K562 (cell line): ENCODE data around the gene LOXHD1. TPM values are rescaled to one million over a fixed set of nuclear protein-coding genes. Genes with fewer than 3 reads are reported as not detected.

Source experiments
- ATAC-seq: fragments of 200-7000 bp; cut with Tn5 transposase; 3 replicates; pipeline ENCODE4 v1.9.1; 2020; ENCODE audit warnings: moderate library complexity
- BruUV-seq: library from RNA; stranded (reverse); fragments of 400-500 nt; replicated peaks from 2 replicates; lab custom pipeline; 2021; lab: Mats Ljungman, UMichigan
- CTCF ChIA-PET: fragments of 300-600 bp; formaldehyde crosslinking; extraction: SDS; loops from one replicate; lab custom pipeline; 2021; ENCODE audit warnings: low intra/inter-chr PET ratio; lab: Yijun Ruan, JAX
- POLR2A ChIA-PET: fragments of 300-600, 350-650 bp; sonication (Branson Sonifier 250); formaldehyde crosslinking; extraction: SDS; loops from one replicate; lab custom pipeline; 2021; ENCODE audit warnings: antibody characterized with exemption, inconsistent platforms; lab: Yijun Ruan, JAX
- DNase-seq, 4 experiments: peaks; one replicate each; pipeline versions ENCODE4 v3.0.0 to v3.0.0-alpha.2; 2011 to 2018; ENCODE audit warnings: low spot score in 3 of 4, mixed read lengths in 3 of 4; ENCODE audit errors: extremely low read depth in 1 of 4
- FAIRE-seq: peaks from 2 replicates; lab custom pipeline; 2011; peaks lifted over from hg19 to GRCh38; lab: Jason Lieb, UNC
- H2AFZ ChIP-seq: 2 replicates; pipeline ENCODE4 v1.6.0; 2011; ENCODE audit warnings: low read depth, low read length, control low read depth, inconsistent platforms
- H3K27ac ChIP-seq: fragments of 200-600 bp; 3 replicates; pipeline ENCODE4 v1.8.0; 2011; ENCODE audit warnings: low read depth, mild to moderate bottlenecking, control low read depth, inconsistent platforms, low read length, moderate library complexity, mixed read lengths; ENCODE audit errors: extremely low read depth
- H3K27me3 ChIP-seq, 2 experiments: fragments of 300-600 bp in 1 of 2; 2 replicates in 1 of 2; 3 replicates in 1 of 2; pipeline versions ENCODE4 v1.6.0 to v1.8.0; 2011; ENCODE audit warnings: inconsistent platforms in 2 of 2, low read length in 2 of 2, mild to moderate bottlenecking in 1 of 2, mixed read lengths in 1 of 2, moderate library complexity in 1 of 2; ENCODE audit not compliant: control insufficient read depth in 2 of 2, insufficient read depth in 2 of 2
- H3K36me3 ChIP-seq: fragments of 300-600 bp; 3 replicates; pipeline ENCODE4 v1.8.0; 2011; ENCODE audit warnings: mild to moderate bottlenecking, low read length, inconsistent platforms; ENCODE audit not compliant: control insufficient read depth, insufficient read depth
- H3K4me1 ChIP-seq, 2 experiments: fragments of 200-600 bp in 1 of 2; replicated peaks in 1 of 2; 2 replicates in 1 of 2; 3 replicates in 1 of 2; pipeline versions ENCODE4 v1.5.1 to v1.8.0; 2011; ENCODE audit warnings: inconsistent platforms in 2 of 2, low read length in 2 of 2, mild to moderate bottlenecking in 1 of 2, mixed read lengths in 1 of 2, moderate library complexity in 1 of 2; ENCODE audit not compliant: control insufficient read depth in 2 of 2, insufficient read depth in 2 of 2
- H3K4me2 ChIP-seq: 2 replicates; pipeline ENCODE4 v1.6.1; 2011; ENCODE audit warnings: low read length, control low read depth, inconsistent platforms, mixed read lengths; ENCODE audit not compliant: insufficient read depth
- H3K4me3 ChIP-seq: fragments of 200-600 bp; sonication (generic), shearing (Covaris generic); 2 replicates; pipeline ENCODE4 v1.5.1; 2016; ENCODE audit warnings: control low read depth, inconsistent platforms
- H3K79me2 ChIP-seq: fragments of 200-600 bp; 3 replicates; pipeline ENCODE4 v1.8.0; 2011; ENCODE audit warnings: low read length, inconsistent platforms; ENCODE audit not compliant: control insufficient read depth, insufficient read depth
- H3K9ac ChIP-seq, 2 experiments: 2 replicates each; pipeline versions ENCODE4 v1.6.0 to v1.6.1; 2011; ENCODE audit warnings: low read depth in 2 of 2, low read length in 2 of 2, control low read depth in 1 of 2, inconsistent platforms in 1 of 2, mild to moderate bottlenecking in 1 of 2, mixed read lengths in 1 of 2; ENCODE audit not compliant: insufficient read depth in 1 of 2
- H3K9me1 ChIP-seq: one replicate; pipeline ENCODE4 v1.6.0; 2011; ENCODE audit warnings: inconsistent platforms, mild to moderate bottlenecking, low read length, moderate library complexity; ENCODE audit not compliant: control insufficient read depth, insufficient read depth
- H3K9me3 ChIP-seq: replicated peaks from 2 replicates; pipeline ENCODE4 v1.5.1; 2011; ENCODE audit warnings: low read depth, low read length, inconsistent platforms; ENCODE audit not compliant: control insufficient read depth, insufficient read depth
- H4K20me1 ChIP-seq: replicated peaks from 2 replicates; pipeline ENCODE4 v1.6.1; 2011; ENCODE audit warnings: low read length, inconsistent platforms, mixed read lengths; ENCODE audit not compliant: control insufficient read depth, insufficient read depth
- ARID1B ChIP-seq: fragments of 450-650 bp; IDR thresholded peaks from 2 replicates; pipeline ENCODE4 v1.6.1; 2016; ENCODE audit warnings: antibody characterized with exemption, mild to moderate bottlenecking, inconsistent platforms
- BRF1 ChIP-seq: IDR thresholded peaks from 3 replicates; pipeline ENCODE4 v1.6.1; 2011; ENCODE audit warnings: borderline replicate concordance, mild to moderate bottlenecking; ENCODE audit not compliant: insufficient read length; ENCODE audit errors: extremely low read depth
- CBFA2T2 ChIP-seq: fragments of 450-650 bp; conservative IDR thresholded peaks from 2 replicates; pipeline ENCODE4 v1.6.1; 2017; ENCODE audit warnings: mild to moderate bottlenecking
- DACH1 ChIP-seq: fragments of 450-650 bp; IDR thresholded peaks from 2 replicates; pipeline ENCODE4 v1.6.1; 2018; ENCODE audit not compliant: partially characterized antibody
- HEY1 ChIP-seq: fragments of 250-450 bp; sonication (Bioruptor Pico); IDR thresholded peaks from 2 replicates; pipeline ENCODE4 v1.5.0; 2020; ENCODE audit warnings: mild to moderate bottlenecking, moderate library complexity, borderline replicate concordance
- HSF4 ChIP-seq: fragments of 250-450 bp; sonication (Bioruptor Pico); IDR thresholded peaks from 2 replicates; pipeline ENCODE4 v2.1.2; 2022; ENCODE audit warnings: mild to moderate bottlenecking, moderate library complexity, borderline replicate concordance
- MAZ ChIP-seq, 2 experiments: fragments of 450-650 bp in 1 of 2; sonication (generic) in 1 of 2; formaldehyde crosslinking; IDR thresholded peaks in 1 of 2; conservative IDR thresholded peaks in 1 of 2; 2 replicates each; pipeline versions ENCODE4 v1.4.0 to v1.5.0; 2020; ENCODE audit warnings: mild to moderate bottlenecking in 1 of 2, missing genetic modification reagents in 1 of 2
- NFIC ChIP-seq: fragments of 450-650 bp; IDR thresholded peaks from 2 replicates; pipeline ENCODE4 v1.6.1; 2017; ENCODE audit warnings: mild to moderate bottlenecking, inconsistent platforms
- NR3C1 ChIP-seq: sonication (generic); formaldehyde crosslinking; IDR thresholded peaks from 2 replicates; pipeline ENCODE4 v1.8.1; 2022; ENCODE audit warnings: missing genetic modification reagents
- TFAP4 ChIP-seq: sonication (generic); formaldehyde crosslinking; IDR thresholded peaks from 2 replicates; pipeline ENCODE4 v1.8.0; 2022; ENCODE audit warnings: missing genetic modification reagents, mild to moderate bottlenecking, moderate library complexity, borderline replicate concordance
- TRIM28 ChIP-seq: fragments of 450-650 bp; IDR thresholded peaks from 2 replicates; pipeline ENCODE4 v1.6.1; 2017
- WHSC1 ChIP-seq: IDR thresholded peaks from one replicate; pipeline ENCODE4 v1.6.1; 2012; ENCODE audit warnings: low read length, control low read depth, inconsistent platforms
- ZNF507 ChIP-seq: conservative IDR thresholded peaks from 2 replicates; pipeline ENCODE4 v1.6.1; 2017; ENCODE audit warnings: missing genetic modification characterization, missing compliant biosample characterization
- WGBS: fragments of 100-300 bp; shearing (Covaris generic); methylation state at CpG from one replicate; pipeline ENCODE4 v1.1.6; 2016; ENCODE audit warnings: low coverage, mixed read lengths; ENCODE audit not compliant: insufficient coverage; ENCODE audit errors: missing lambda C conversion rate; 5-methylcytosine and 5-hydroxymethylcytosine counted together
- in situ Hi-C: fragments of 300-500 bp; cut with MboI; formaldehyde crosslinking; loops from 4 replicates; pipeline ENCODE4 v1.15.0; 2018; ENCODE audit warnings: inconsistent platforms, mixed read lengths
- intact Hi-C: fragments of 100-400 bp; cut with micrococcal nuclease; formaldehyde crosslinking; loops from 2 replicates; pipeline ENCODE4 v1.14.2; 2022
- polyA plus RNA-seq, 8 experiments: library from polyadenylated mRNA; depleted of rRNA in 4 of 8; stranded (reverse) in 5 of 8; unstranded in 3 of 8; fragments of >200 nt; fragmentation: Nextera tagmentation in 2 of 8; fragmentation: Illumina TruSeq in 1 of 8; extraction: Ambion mirVana in 2 of 8; extraction: Trizol in 1 of 8; gene quantifications; 2 replicates each; pipeline versions ENCODE4 v1.2.1 to v1.2.3, GENCODE V29; 2011 to 2014; ENCODE audit warnings: inconsistent platforms in 1 of 8, missing spikeins in 1 of 8
- total RNA-seq, 7 experiments: library from RNA; depleted of rRNA in 6 of 7; stranded (reverse); fragments of >200 nt in 6 of 7; fragmentation: Illumina TruSeq in 2 of 7; extraction: Trizol in 2 of 7; gene quantifications; 2 replicates each; pipeline versions ENCODE4 v1.2.1 to v1.2.3, GENCODE V29; 2011 to 2021; ENCODE audit warnings: low replicate concordance in 1 of 7

Gene LOXHD1
- total and polyA plus RNA-seq, 9 of the 15 experiments (the other 6 are each of a cell fraction or from before 2014, with no cell fraction given): not detected

- Histone ChIP-seq H3K4me1 (no peaks in the 10 kb centered on the region), H2AFZ (no peak overlapping the region), H3K27ac (no peak overlapping the region), H3K79me2 (no peaks in the 10 kb centered on the region), H3K4me3 (no peak overlapping the region), H4K20me1 (no peaks in the 10 kb centered on the region; the same call in 1 of the 2 replicates), H3K27me3 (peaks cover 0 to under 1% of the 10 kb centered on the region in 2 experiments; a peak in 2 of 5 replicates), H3K9me3 (no peaks in the 10 kb centered on the region), H3K9ac (no peak overlapping the region), H3K4me2 (no peak overlapping the region), H3K36me3 (no peaks in the 10 kb centered on the region), H3K9me1 (no peaks in the 10 kb centered on the region)
- 0% methylated on average over 1 of the region's 1 CpG for WGBS
- DNase-seq: no peak
- TF ChIP-seq HEY1 (CRISPR knock-in tag) (no peak), BRF1 (no peak), NR3C1 (CRISPR knock-in tag) (no peak), ARID1B (no peak), HSF4 (CRISPR knock-in tag) (no peak), WHSC1 (no peak), NFIC (no peak), ZNF507 (tag) (no peak), TFAP4 (no peak), DACH1 (no peak), TRIM28 (no peak), CBFA2T2 (no peak), MAZ (CRISPR knock-in tag; conservative IDR thresholded peaks at IDR 0.05 in 1 of 2, IDR thresholded peaks at IDR 0.05 in 1 of 2) (no peak)
- CTCF ChIA-PET: no interaction called here
- intact Hi-C loops: loop anchor here (5.0 kb wide), 2 partner anchors 91 to 336 kb away; no protein-coding TSS in a partner anchor
- BruUV-seq: no TSS peak
- no peak for FAIRE-seq
- no peak for ATAC-seq
- in situ Hi-C loops: loop anchor here (10.0 to 25.0 kb wide), 2 partner anchors 196 to 338 kb away; no protein-coding TSS in a partner anchor
- POLR2A ChIA-PET: interaction anchor here (0.6 to 1.0 kb wide), 4 partner anchors 15 to 238 kb away, joined by 3 to 4 read pairs (median 3); no protein-coding TSS in a partner anchor
Measured at GRCh38 chr18:46482831-46483230, 174.2 kb downstream of the LOXHD1 start.
